Measurements from ENCODE around the gene TPK1.

- no peak for TF ChIP-seq POLR2AphosphoS5 (IDR thresholded peaks at IDR 0.05; ENCODE audit: borderline replicate concordance, low read depth, low read length)
- no peak for TF ChIP-seq EZH2 (IDR thresholded peaks at IDR 0.05)
Observed at GRCh38 chr7:144473908-144474307, 361.9 kb downstream of the TPK1 start.
